RWPE2 (cell line): ENCODE results near the gene PPM1E.
"Not testable (repeated sequence)": the region's sequence is repeated elsewhere in the genome, so short reads cannot be mapped to it uniquely, and the experiment has no call there.

Experiments used
- ATAC-seq: fragments of 200-7000 bp; cut with Tn5 transposase; 3 replicates; pipeline ENCODE4 v1.9.1; 2021; ENCODE audit warnings: low read depth
- DNase-seq: peaks from one replicate; pipeline ENCODE4 v3.0.0-alpha.2; 2020; ENCODE audit warnings: low spot score
- H3K27ac ChIP-seq: fragments of 450-650 bp; 2 replicates; pipeline ENCODE4 v1.5.1; 2017; ENCODE audit warnings: mild to moderate bottlenecking; ENCODE audit not compliant: poor library complexity, severe bottlenecking
- H3K27me3 ChIP-seq: fragments of 250-450 bp; sonication (Bioruptor Pico); 2 replicates; pipeline ENCODE4 v1.5.1; 2021; ENCODE audit warnings: mild to moderate bottlenecking, moderate library complexity; ENCODE audit not compliant: insufficient read depth, poor library complexity, severe bottlenecking
- H3K36me3 ChIP-seq: fragments of 250-450 bp; sonication (Bioruptor Pico); 2 replicates; pipeline ENCODE4 v1.5.1; 2020; ENCODE audit warnings: low read depth, mild to moderate bottlenecking, moderate library complexity
- H3K4me1 ChIP-seq: fragments of 250-450 bp; sonication (Bioruptor Pico); 2 replicates; pipeline ENCODE4 v1.5.1; 2021; ENCODE audit warnings: mild to moderate bottlenecking, moderate library complexity; ENCODE audit not compliant: insufficient read depth, poor library complexity, severe bottlenecking
- H3K4me3 ChIP-seq: fragments of 250-450 bp; sonication (Bioruptor Pico); 2 replicates; pipeline ENCODE4 v1.5.1; 2021; ENCODE audit warnings: mild to moderate bottlenecking, moderate library complexity; ENCODE audit not compliant: severe bottlenecking
- H3K9me3 ChIP-seq: fragments of 250-450 bp; sonication (Bioruptor Pico); 2 replicates; pipeline ENCODE4 v1.5.1; 2021; ENCODE audit warnings: mild to moderate bottlenecking, moderate library complexity; ENCODE audit not compliant: severe bottlenecking
- CTCF ChIP-seq: fragments of 450-650 bp; IDR thresholded peaks from one replicate; pipeline ENCODE4 v1.5.1; 2017; ENCODE audit warnings: mild to moderate bottlenecking, moderate library complexity; ENCODE audit not compliant: poor library complexity, severe bottlenecking

Gene PPM1E

GRCh38 chr17:58786586-58787295, 31.1 kb downstream of the PPM1E start:
- Histone ChIP-seq H3K4me3 (no peak overlapping the region), H3K9me3 (no peaks in the 10 kb centered on the region), H3K4me1 (peaks cover 16% of the 10 kb centered on the region), H3K27me3 (no peaks in the 10 kb centered on the region), H3K36me3 (no peaks in the 10 kb centered on the region), H3K27ac (peak overlapping the region; percentile 42)
- DNase-seq (no peak), ATAC-seq (peak; percentile 54; the same call in 2 of the 3 replicates)
- TF ChIP-seq CTCF, result no peak

GRCh38 chr17:58788199-58788598, 32.5 kb downstream of the PPM1E start:
- H3K4me3 ChIP-seq, result no peak overlapping the region
- no peak for DNase-seq

GRCh38 chr17:58789160-58789559, 33.5 kb downstream of the PPM1E start:
- Histone ChIP-seq H3K9me3 (no peaks in the 10 kb centered on the region), H3K36me3 (no peaks in the 10 kb centered on the region), H3K27ac (no peak overlapping the region), H3K27me3 (no peaks in the 10 kb centered on the region), H3K4me1 (peaks cover 16% of the 10 kb centered on the region), H3K4me3 (no peak overlapping the region)
- DNase-seq (no peak), ATAC-seq (no peak)
- no peak for TF ChIP-seq CTCF

More at GRCh38 chr17:58788199-58788598, 32.5 kb downstream of the PPM1E start:
- no peaks in the 10 kb centered on the region for H3K9me3 ChIP-seq
- no peak for TF ChIP-seq CTCF
- peaks cover 16% of the 10 kb centered on the region for H3K4me1 ChIP-seq
- ATAC-seq, result no peak
- no peaks in the 10 kb centered on the region for H3K36me3 ChIP-seq
- H3K27me3 ChIP-seq, result no peaks in the 10 kb centered on the region
- H3K27ac ChIP-seq, result no peak overlapping the region

- no peak overlapping the region for H3K4me3 ChIP-seq
- no peak overlapping the region for H3K27ac ChIP-seq
- H3K9me3 ChIP-seq, result no peaks in the 10 kb centered on the region
- ATAC-seq (no peak), DNase-seq (no peak)
- H3K27me3 ChIP-seq, result no peaks in the 10 kb centered on the region
- H3K36me3 ChIP-seq, result no peaks in the 10 kb centered on the region
- TF ChIP-seq CTCF, result no peak
- H3K4me1 ChIP-seq, result peaks cover 16% of the 10 kb centered on the region
Measured at GRCh38 chr17:58789831-58790230, 34.2 kb downstream of the PPM1E start.

GRCh38 chr17:58794508-58794907, 38.9 kb downstream of the PPM1E start:
- H3K27ac ChIP-seq, H3K36me3 ChIP-seq, DNase-seq, H3K27me3 ChIP-seq, H3K4me1 ChIP-seq, ATAC-seq, H3K4me3 ChIP-seq, H3K9me3 ChIP-seq: not testable (repeated sequence)
